A673 (cell line): Measurements from ENCODE around the gene CCDC134. TPM values are rescaled to one million over a fixed set of nuclear protein-coding genes. Genes with fewer than 3 reads are reported as not detected.
A peak's percentile ranks its signal among the peaks of the same experiment; 100 is the strongest.

Source experiments
- BruUV-seq: library from RNA; stranded (reverse); fragments of 400-500 nt; replicated peaks from 2 replicates; lab custom pipeline; 2021; lab: Mats Ljungman, UMichigan
- CTCF ChIA-PET: fragments of 300-600 bp; sonication (Branson Sonifier 250); formaldehyde crosslinking; loops from one replicate; lab custom pipeline; 2022; ENCODE audit warnings: antibody characterized with exemption; lab: Charles Lee
- POLR2A ChIA-PET: fragments of 300-600 bp; sonication (Branson Sonifier 250); formaldehyde crosslinking; loops from one replicate; lab custom pipeline; 2022; ENCODE audit warnings: antibody characterized with exemption; ENCODE audit not compliant: low non-redundant PET; lab: Charles Lee
- DNase-seq: peaks from one replicate; pipeline ENCODE4 v3.0.0-alpha.2; 2015; ENCODE audit warnings: low spot score
- H3K27ac ChIP-seq: fragments of 200-600 bp; sonication (generic); 2 replicates; pipeline ENCODE4 v1.5.1; 2016; ENCODE audit warnings: mixed run types, low read depth, mild to moderate bottlenecking, mixed read lengths, antibody characterized with exemption, low read length; ENCODE audit not compliant: poor library complexity, severe bottlenecking
- H3K27me3 ChIP-seq: fragments of 200-600 bp; sonication (generic); replicated peaks from 2 replicates; pipeline ENCODE4 v1.6.1; 2017; ENCODE audit warnings: mixed run types, low read depth, mild to moderate bottlenecking, mixed read lengths, antibody characterized with exemption, low read length; ENCODE audit not compliant: insufficient read depth, poor library complexity
- H3K36me3 ChIP-seq: fragments of 200-600 bp; sonication (generic); 2 replicates; pipeline ENCODE4 v1.6.1; 2016; ENCODE audit warnings: mixed run types, mild to moderate bottlenecking, mixed read lengths, antibody characterized with exemption, low read length; ENCODE audit not compliant: insufficient read depth, poor library complexity, severe bottlenecking
- H3K4me1 ChIP-seq: fragments of 200-600 bp; sonication (generic); 2 replicates; pipeline ENCODE4 v1.6.1; 2017; ENCODE audit warnings: mixed run types, mild to moderate bottlenecking, mixed read lengths, antibody characterized with exemption, low read length; ENCODE audit not compliant: insufficient read depth, poor library complexity, severe bottlenecking
- H3K4me3 ChIP-seq: fragments of 200-600 bp; sonication (generic); 2 replicates; pipeline ENCODE4 v1.5.1; 2016; ENCODE audit warnings: low read depth, mixed run types, mild to moderate bottlenecking, mixed read lengths, low read length; ENCODE audit not compliant: poor library complexity, severe bottlenecking
- H3K9me3 ChIP-seq: fragments of 200-600 bp; sonication (generic); 2 replicates; pipeline ENCODE4 v1.6.1; 2016; ENCODE audit warnings: mixed run types, low read depth, mild to moderate bottlenecking, mixed read lengths, antibody characterized with exemption, low read length; ENCODE audit not compliant: poor library complexity, severe bottlenecking
- EZH2 ChIP-seq: fragments of 200-600 bp; sonication (generic); IDR thresholded peaks from 2 replicates; pipeline ENCODE4 v1.6.1; 2017; ENCODE audit warnings: borderline replicate concordance, low read depth, mild to moderate bottlenecking, mixed read lengths, antibody characterized with exemption, low read length; ENCODE audit not compliant: poor library complexity, severe bottlenecking
- intact Hi-C: fragments of 100-400 bp; cut with micrococcal nuclease; formaldehyde crosslinking; loops from one replicate; pipeline ENCODE4 v1.10.0; 2022; ENCODE audit not compliant: unreplicated experiment
- total RNA-seq: library from RNA; stranded (reverse); gene quantifications from 2 replicates; pipeline ENCODE4 v1.2.3, GENCODE V29; 2021
- TF ChIP-seq, protein P1 (sequence below): fragments of 300-800, 200-600 bp; sonication (generic); conservative IDR thresholded peaks from 2 replicates; pipeline ENCODE4 v1.5.1; 2017; ENCODE audit warnings: low read depth, mild to moderate bottlenecking, antibody characterized with exemption, low read length, moderate library complexity, mixed read lengths

The CCDC134 gene
- total RNA-seq, 1 experiment from 2014 or later = 27.4 TPM

GRCh38 chr22:41873391-41873790 lies 72.9 kb downstream of the CCDC134 start:
- ChIA-PET POLR2A (no interaction called here), CTCF (no interaction called here)
- Histone ChIP-seq H3K4me1 (no peaks in the 10 kb centered on the region), H3K36me3 (peaks cover 93% of the 10 kb centered on the region), H3K9me3 (no peaks in the 10 kb centered on the region), H3K27ac (no peak overlapping the region), H3K4me3 (no peak overlapping the region), H3K27me3 (no peaks in the 10 kb centered on the region)
- no peak for DNase-seq
- no peak for TF ChIP-seq EZH2
- TF ChIP-seq, protein P1, sequence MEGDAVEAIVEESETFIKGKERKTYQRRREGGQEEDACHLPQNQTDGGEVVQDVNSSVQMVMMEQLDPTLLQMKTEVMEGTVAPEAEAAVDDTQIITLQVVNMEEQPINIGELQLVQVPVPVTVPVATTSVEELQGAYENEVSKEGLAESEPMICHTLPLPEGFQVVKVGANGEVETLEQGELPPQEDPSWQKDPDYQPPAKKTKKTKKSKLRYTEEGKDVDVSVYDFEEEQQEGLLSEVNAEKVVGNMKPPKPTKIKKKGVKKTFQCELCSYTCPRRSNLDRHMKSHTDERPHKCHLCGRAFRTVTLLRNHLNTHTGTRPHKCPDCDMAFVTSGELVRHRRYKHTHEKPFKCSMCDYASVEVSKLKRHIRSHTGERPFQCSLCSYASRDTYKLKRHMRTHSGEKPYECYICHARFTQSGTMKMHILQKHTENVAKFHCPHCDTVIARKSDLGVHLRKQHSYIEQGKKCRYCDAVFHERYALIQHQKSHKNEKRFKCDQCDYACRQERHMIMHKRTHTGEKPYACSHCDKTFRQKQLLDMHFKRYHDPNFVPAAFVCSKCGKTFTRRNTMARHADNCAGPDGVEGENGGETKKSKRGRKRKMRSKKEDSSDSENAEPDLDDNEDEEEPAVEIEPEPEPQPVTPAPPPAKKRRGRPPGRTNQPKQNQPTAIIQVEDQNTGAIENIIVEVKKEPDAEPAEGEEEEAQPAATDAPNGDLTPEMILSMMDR = no peak
- intact Hi-C loops = no loop called here
- BruUV-seq = TSS peak; percentile 18

DNA sequence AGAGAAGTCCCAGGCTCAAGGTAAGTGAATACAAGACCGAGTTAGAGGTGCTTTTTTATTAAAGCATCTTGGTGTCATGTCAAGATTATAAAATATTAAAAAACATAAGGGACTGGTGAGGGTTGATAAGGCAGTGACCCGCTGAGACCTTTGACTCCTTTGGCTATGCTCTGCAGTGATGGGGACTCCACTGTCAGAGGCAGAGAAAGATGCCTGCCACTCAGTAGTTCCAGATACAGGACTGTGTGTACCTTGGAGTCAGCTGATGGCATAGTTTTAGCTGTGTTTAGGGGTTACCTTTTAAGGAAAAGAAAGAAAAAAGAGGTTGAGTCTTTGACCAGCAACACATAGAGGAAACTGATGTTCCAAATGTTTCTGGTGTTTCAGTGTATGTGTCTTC lies 73.6 kb downstream of the CCDC134 start:
- no peaks in the 10 kb centered on the region for H3K4me1 ChIP-seq
- no peaks in the 10 kb centered on the region for H3K9me3 ChIP-seq
- CTCF ChIA-PET = no interaction called here
- POLR2A ChIA-PET = no interaction called here
- H3K4me3 ChIP-seq = no peak overlapping the region
- no peak for DNase-seq
- no peak for TF ChIP-seq EZH2
- TF ChIP-seq, protein P1 = no peak
- no TSS peak for BruUV-seq
- intact Hi-C loops = no loop called here
- no peaks in the 10 kb centered on the region for H3K27me3 ChIP-seq
- no peak overlapping the region for H3K27ac ChIP-seq
- H3K36me3 ChIP-seq = peaks cover 93% of the 10 kb centered on the region

DNA sequence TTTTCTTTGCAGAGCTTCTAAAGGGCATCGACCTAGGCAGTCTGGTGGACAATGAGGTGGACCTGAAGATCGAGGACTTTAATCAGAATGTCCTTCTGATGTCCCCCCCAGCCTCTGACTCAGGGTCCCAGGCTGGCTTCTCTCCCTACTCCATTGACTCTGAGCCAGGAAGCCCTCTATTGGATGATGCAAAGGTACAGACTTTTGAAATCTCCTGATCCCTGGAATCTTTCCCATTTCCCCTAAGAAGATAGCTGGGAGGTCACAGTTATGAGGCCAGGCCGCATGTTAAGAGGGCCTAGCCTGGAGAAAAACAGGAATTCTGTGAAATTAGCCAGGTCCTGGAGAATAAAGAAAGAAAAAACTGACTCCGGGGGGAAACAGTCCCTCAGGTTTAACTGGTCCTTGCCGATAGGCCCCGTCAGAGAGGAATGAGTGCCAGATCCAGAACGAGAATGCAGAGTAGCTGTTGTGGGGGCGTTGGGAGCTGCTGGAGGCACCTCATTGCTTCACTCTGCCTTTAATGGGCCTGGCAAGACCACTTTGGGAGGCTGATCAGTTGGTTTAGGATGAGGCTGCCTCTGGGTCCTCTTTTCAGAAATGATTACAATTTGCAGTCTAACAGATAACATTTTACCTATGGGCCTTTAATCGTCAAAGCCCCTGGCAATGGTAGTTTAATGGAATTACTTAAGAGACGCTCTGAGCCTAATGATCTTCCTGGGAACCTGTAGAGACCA lies 75.2 kb downstream of the CCDC134 start:
- Histone ChIP-seq H3K9me3 (no peaks in the 10 kb centered on the region), H3K4me1 (no peaks in the 10 kb centered on the region), H3K4me3 (no peak overlapping the region), H3K36me3 (peaks cover 93% of the 10 kb centered on the region), H3K27me3 (no peaks in the 10 kb centered on the region), H3K27ac (peak overlapping the region; percentile 7)
- intact Hi-C loops = no loop called here
- DNase-seq = no peak
- ChIA-PET POLR2A (no interaction called here), CTCF (no interaction called here)
- BruUV-seq = no TSS peak
- no peak for TF ChIP-seq EZH2
- TF ChIP-seq, protein P1 = no peak

Other genes starting within 250 kb of the CCDC134 start
- 1.8 and 2.6 TPM in 2 replicates for gene CSDC2, start 239.7 kb upstream of the CCDC134 start, total RNA-seq
- 26.8 and 30.5 TPM in 2 replicates for gene PMM1, start 210.8 kb upstream of the CCDC134 start, total RNA-seq
- gene DESI1, start 179.6 kb upstream of the CCDC134 start, total RNA-seq = 44.0 and 47.6 TPM in 2 replicates
- 545 and 558 TPM in 2 replicates for gene XRCC6, start 179.4 kb upstream of the CCDC134 start, total RNA-seq
- gene SNU13, start 111.8 kb upstream of the CCDC134 start, total RNA-seq = 216 and 223 TPM in 2 replicates
- gene MEI1, start 101.2 kb upstream of the CCDC134 start, total RNA-seq = 0.09 and 0.24 TPM in 2 replicates
- gene SREBF2, start 32.4 kb downstream of the CCDC134 start, total RNA-seq = 141 and 162 TPM in 2 replicates
- gene SHISA8, start 114.4 kb downstream of the CCDC134 start, total RNA-seq = 1.4 and 1.8 TPM in 2 replicates
- gene TNFRSF13C, start 126.1 kb downstream of the CCDC134 start, total RNA-seq = 6.6 and 8.0 TPM in 2 replicates
- gene CENPM, start 146.5 kb downstream of the CCDC134 start, total RNA-seq = 62.1 and 67.2 TPM in 2 replicates
- gene SEPTIN3, start 168.8 kb downstream of the CCDC134 start, total RNA-seq = 3.6 and 4.6 TPM in 2 replicates
- gene WBP2NL, start 198.1 kb downstream of the CCDC134 start, total RNA-seq = 0.24 TPM in 1 of 2 replicates, not detected in the other